Activated CD8-positive, alpha-beta memory T cell treated with anti-CD3 and anti-CD28 coated beads, Interleukin-2, amount 10 ng/mL, durations not matched to agents 7 days and 5 days (primary cell): ENCODE results near the gene POLR2L. TPM values are rescaled to one million over a fixed set of nuclear protein-coding genes. Genes with fewer than 3 reads are reported as not detected.
A peak's percentile ranks its signal among the peaks of the same experiment; 100 is the strongest.

Experiments
- ATAC-seq: fragments of 150-1000 bp; cut with Tn5 transposase; one replicate; pipeline ENCODE4 v1.10.0; 2021; ENCODE audit warnings: moderate library complexity
- CTCF ChIA-PET: fragments of 350-600 bp; sonication (Branson Sonifier 250); formaldehyde crosslinking; loops from one replicate; lab custom pipeline; 2021; ENCODE audit warnings: antibody characterized with exemption; lab: Charles Lee
- DNase-seq: peaks from one replicate; pipeline ENCODE4 v3.0.0-alpha.2; 2020
- H3K27ac Mint-ChIP-seq: one replicate; pipeline ENCODE4 v1.8.0; 2021; ENCODE audit warnings: mild to moderate bottlenecking, mixed read lengths
- H3K27me3 Mint-ChIP-seq: one replicate; pipeline ENCODE4 v1.8.0; 2021; ENCODE audit warnings: mixed read lengths
- H3K36me3 Mint-ChIP-seq: one replicate; pipeline ENCODE4 v1.8.0; 2021; ENCODE audit warnings: mild to moderate bottlenecking, mixed read lengths
- H3K4me1 Mint-ChIP-seq: one replicate; pipeline ENCODE4 v1.8.0; 2021; ENCODE audit warnings: mixed read lengths
- H3K4me3 Mint-ChIP-seq: one replicate; pipeline ENCODE4 v1.8.0; 2021; ENCODE audit warnings: mild to moderate bottlenecking, moderate library complexity, mixed read lengths
- H3K9me3 Mint-ChIP-seq: one replicate; pipeline ENCODE4 v1.8.0; 2022; ENCODE audit warnings: low read depth, mixed read lengths
- total RNA-seq, 2 experiments: library from RNA; stranded (reverse); gene quantifications; one replicate each; pipeline ENCODE4 v1.2.3, GENCODE V29; 2021

The POLR2L gene
- total RNA-seq, 2 experiments from 2014 or later = 87.6 to 114 TPM

DNA sequence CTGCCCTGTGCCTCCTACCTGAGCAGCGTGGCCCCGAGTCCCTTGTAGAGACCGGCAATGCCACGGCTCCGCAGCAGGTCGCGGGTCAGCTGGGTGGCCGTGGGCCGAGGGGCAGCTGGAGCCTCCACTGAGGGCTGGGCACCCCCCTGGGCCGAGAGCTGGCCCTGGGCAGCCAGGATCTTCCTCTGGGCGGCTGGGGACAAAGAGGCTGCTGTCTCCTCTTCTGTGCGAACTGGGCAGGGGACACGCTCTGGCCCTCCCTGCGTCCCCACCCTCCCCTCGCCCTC is 49.9 kb downstream of the POLR2L start:
- peaks cover 2% of the 10 kb centered on the region for H3K36me3 Mint-ChIP-seq
- peaks cover 26% of the 10 kb centered on the region for H3K4me1 Mint-ChIP-seq
- no peaks in the 10 kb centered on the region for H3K27me3 Mint-ChIP-seq
- DNase-seq (no peak), ATAC-seq (no peak)
- CTCF ChIA-PET = no interaction called here
- no peak overlapping the region for H3K4me3 Mint-ChIP-seq
- no peaks in the 10 kb centered on the region for H3K9me3 Mint-ChIP-seq
- no peak overlapping the region for H3K27ac Mint-ChIP-seq

- H3K27ac Mint-ChIP-seq = no peak overlapping the region
Measured at GRCh38 chr11:791658-792534, 50.4 kb downstream of the POLR2L start.

GRCh38 chr11:790721-791564 is 51.4 kb downstream of the POLR2L start:
- Mint-ChIP-seq H3K27me3 (no peaks in the 10 kb centered on the region), H3K4me1 (peaks cover 17% of the 10 kb centered on the region), H3K4me3 (no peak overlapping the region), H3K27ac (no peak overlapping the region), H3K9me3 (no peaks in the 10 kb centered on the region), H3K36me3 (peaks cover under 1% of the 10 kb centered on the region)
- ATAC-seq (no peak), DNase-seq (no peak)
- CTCF ChIA-PET = interaction anchor here (1.2 kb wide), 1 partner anchor 8 kb away, joined by 4 read pairs; no protein-coding TSS in a partner anchor

More at GRCh38 chr11:791658-792534, 50.4 kb downstream of the POLR2L start:
- H3K9me3 Mint-ChIP-seq = no peaks in the 10 kb centered on the region
- no peak overlapping the region for H3K4me3 Mint-ChIP-seq
- H3K36me3 Mint-ChIP-seq = peaks cover 2% of the 10 kb centered on the region
- CTCF ChIA-PET = no interaction called here
- no peaks in the 10 kb centered on the region for H3K27me3 Mint-ChIP-seq
- peaks cover 24% of the 10 kb centered on the region for H3K4me1 Mint-ChIP-seq
- ATAC-seq = no peak
- no peak for DNase-seq

GRCh38 chr11:789943-790342 is 52.4 kb downstream of the POLR2L start, which contains the start of gene CEND1:
Gene CEND1, minus strand, starts transcription at chr11:790090. Its CDS starts 1,514 bp downstream, at chr11:788576.
- no peaks in the 10 kb centered on the region for H3K9me3 Mint-ChIP-seq

More at GRCh38 chr11:789943-790342, 52.4 kb downstream of the POLR2L start, which contains the start of gene CEND1:
- H3K4me3 Mint-ChIP-seq = peak within 1 kb of the TSS; percentile 48
- peaks cover under 1% of the 10 kb centered on the region for H3K36me3 Mint-ChIP-seq
- H3K4me1 Mint-ChIP-seq = peaks cover 17% of the 10 kb centered on the region
- H3K27me3 Mint-ChIP-seq = no peaks in the 10 kb centered on the region
- ATAC-seq (peak; percentile 52), DNase-seq (peak; percentile 67)
- CTCF ChIA-PET = interaction anchor here (1.0 to 1.2 kb wide), 2 partner anchors 9 to 63 kb away, joined by 4 read pairs; no protein-coding TSS in a partner anchor
- no peak within 1 kb of the TSS for H3K27ac Mint-ChIP-seq

Other genes starting within 250 kb of the POLR2L start
- 100 to 1,000 TPM; 146 to 267 TPM for gene IRF7, start 226.6 kb downstream of the POLR2L start, total RNA-seq
- not detected for gene CDHR5, start 217.6 kb downstream of the POLR2L start, total RNA-seq
- not detected for gene SCT, start 215.3 kb downstream of the POLR2L start, total RNA-seq
- gene DRD4, start 205.3 kb downstream of the POLR2L start, total RNA-seq = under 1 TPM; 0.16 to 0.41 TPM
- gene DEAF1, start 147.3 kb downstream of the POLR2L start, total RNA-seq = 10 to 100 TPM; 39.0 to 40.1 TPM
- 10 to 100 TPM; 23.5 to 26.0 TPM for gene TMEM80, start 146.7 kb downstream of the POLR2L start, total RNA-seq
- 10 to 100 TPM; 17.4 to 20.2 TPM for gene EPS8L2, start 136.3 kb downstream of the POLR2L start, total RNA-seq
- 100 to 1,000 TPM; 249 to 293 TPM for gene TALDO1, start 95.1 kb downstream of the POLR2L start, total RNA-seq
- gene GATD1, start 65.0 kb downstream of the POLR2L start, total RNA-seq = 10 to 100 TPM; 62.4 to 79.4 TPM
- 1 to 10 TPM; 1.3 to 3.7 TPM for gene CEND1, start 52.4 kb downstream of the POLR2L start, total RNA-seq
- gene SLC25A22, start 44.2 kb downstream of the POLR2L start, total RNA-seq = 10 to 100 TPM; 49.4 to 54.7 TPM
- 10 to 100 TPM; 42.4 to 59.8 TPM for gene PIDD1, start 37.3 kb downstream of the POLR2L start, total RNA-seq
- 1,000 to 10,000 TPM; 1,844 to 1,872 TPM for gene RPLP2, start 32.6 kb downstream of the POLR2L start, total RNA-seq
- gene PNPLA2, start 23.6 kb downstream of the POLR2L start, total RNA-seq = 10 to 100 TPM; 64.7 to 70.0 TPM
- 10 to 100 TPM; 11.3 to 14.1 TPM for gene CRACR2B, start 14.6 kb downstream of the POLR2L start, total RNA-seq
- gene CD151, start 9.6 kb downstream of the POLR2L start, total RNA-seq = 10 to 100 TPM; 23.1 to 54.9 TPM
- 10 to 100 TPM in 1 of 2 experiments, 1 to 10 TPM in 1; 7.8 to 17.8 TPM for gene TSPAN4, start 323 bp upstream of the POLR2L start, total RNA-seq
- gene CHID1, start 68.3 kb upstream of the POLR2L start, total RNA-seq = 10 to 100 TPM; 46.8 to 59.4 TPM
- 10 to 100 TPM; 36.3 to 52.2 TPM for gene AP2A2, start 83.3 kb upstream of the POLR2L start, total RNA-seq
- gene MUC6, start 194.2 kb upstream of the POLR2L start, total RNA-seq = not detected
- not detected for gene MUC2, start 232.3 kb upstream of the POLR2L start, total RNA-seq